Measurements from ENCODE around the gene FANCC.

Gene FANCC

DNA sequence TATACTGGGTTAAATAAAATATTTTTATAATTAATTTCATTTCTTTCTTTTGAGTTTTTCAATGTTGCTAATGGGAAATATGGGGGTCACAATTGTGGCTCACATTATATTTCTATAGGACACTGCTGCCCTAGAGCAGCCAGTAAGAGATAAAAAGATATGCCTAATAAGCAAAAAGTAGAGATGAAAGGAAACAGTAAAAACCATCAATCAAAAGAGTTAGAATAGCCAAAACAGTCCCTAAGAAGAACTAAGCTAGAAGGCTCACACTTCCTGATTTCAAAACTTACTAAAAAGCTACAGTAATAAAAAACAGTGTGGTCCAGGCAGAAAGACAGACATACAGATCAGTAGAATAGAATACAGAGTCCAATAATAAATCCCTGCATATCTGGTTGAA is 104.4 kb downstream of the FANCC start:
- TF ChIP-seq, protein P1, sequence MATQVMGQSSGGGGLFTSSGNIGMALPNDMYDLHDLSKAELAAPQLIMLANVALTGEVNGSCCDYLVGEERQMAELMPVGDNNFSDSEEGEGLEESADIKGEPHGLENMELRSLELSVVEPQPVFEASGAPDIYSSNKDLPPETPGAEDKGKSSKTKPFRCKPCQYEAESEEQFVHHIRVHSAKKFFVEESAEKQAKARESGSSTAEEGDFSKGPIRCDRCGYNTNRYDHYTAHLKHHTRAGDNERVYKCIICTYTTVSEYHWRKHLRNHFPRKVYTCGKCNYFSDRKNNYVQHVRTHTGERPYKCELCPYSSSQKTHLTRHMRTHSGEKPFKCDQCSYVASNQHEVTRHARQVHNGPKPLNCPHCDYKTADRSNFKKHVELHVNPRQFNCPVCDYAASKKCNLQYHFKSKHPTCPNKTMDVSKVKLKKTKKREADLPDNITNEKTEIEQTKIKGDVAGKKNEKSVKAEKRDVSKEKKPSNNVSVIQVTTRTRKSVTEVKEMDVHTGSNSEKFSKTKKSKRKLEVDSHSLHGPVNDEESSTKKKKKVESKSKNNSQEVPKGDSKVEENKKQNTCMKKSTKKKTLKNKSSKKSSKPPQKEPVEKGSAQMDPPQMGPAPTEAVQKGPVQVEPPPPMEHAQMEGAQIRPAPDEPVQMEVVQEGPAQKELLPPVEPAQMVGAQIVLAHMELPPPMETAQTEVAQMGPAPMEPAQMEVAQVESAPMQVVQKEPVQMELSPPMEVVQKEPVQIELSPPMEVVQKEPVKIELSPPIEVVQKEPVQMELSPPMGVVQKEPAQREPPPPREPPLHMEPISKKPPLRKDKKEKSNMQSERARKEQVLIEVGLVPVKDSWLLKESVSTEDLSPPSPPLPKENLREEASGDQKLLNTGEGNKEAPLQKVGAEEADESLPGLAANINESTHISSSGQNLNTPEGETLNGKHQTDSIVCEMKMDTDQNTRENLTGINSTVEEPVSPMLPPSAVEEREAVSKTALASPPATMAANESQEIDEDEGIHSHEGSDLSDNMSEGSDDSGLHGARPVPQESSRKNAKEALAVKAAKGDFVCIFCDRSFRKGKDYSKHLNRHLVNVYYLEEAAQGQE (IDR thresholded peaks at IDR 0.05; ENCODE audit: low read depth) = no peak
- no peak for TF ChIP-seq NFIC (IDR thresholded peaks at IDR 0.05)
- no peak for TF ChIP-seq CEBPB (IDR thresholded peaks at IDR 0.05)
- no peak for TF ChIP-seq EGR1 (IDR thresholded peaks at IDR 0.05)
- TF ChIP-seq FOXM1 (IDR thresholded peaks at IDR 0.05; ENCODE audit: borderline replicate concordance, low read depth) = no peak
- TF ChIP-seq, protein P2, sequence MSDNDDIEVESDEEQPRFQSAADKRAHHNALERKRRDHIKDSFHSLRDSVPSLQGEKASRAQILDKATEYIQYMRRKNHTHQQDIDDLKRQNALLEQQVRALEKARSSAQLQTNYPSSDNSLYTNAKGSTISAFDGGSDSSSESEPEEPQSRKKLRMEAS (IDR thresholded peaks at IDR 0.05) = no peak

DNA sequence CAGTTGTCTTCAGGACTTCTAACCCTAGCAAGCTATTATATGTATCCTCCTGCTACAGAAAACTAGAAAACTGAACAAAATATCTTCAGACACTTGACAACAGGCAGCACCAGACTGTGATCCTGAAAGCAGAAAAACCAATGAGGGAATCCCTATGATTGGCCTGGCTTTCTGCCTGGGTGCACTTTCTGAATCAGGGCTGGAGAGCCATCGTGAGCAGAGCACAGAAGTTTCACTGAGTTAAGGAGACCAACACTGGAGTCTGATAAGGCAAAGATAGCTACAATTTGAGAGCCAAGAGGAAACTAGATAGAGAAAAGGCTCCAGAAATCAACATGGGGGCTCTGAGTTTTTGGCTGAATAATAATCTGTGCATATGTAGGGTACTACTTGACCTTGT is 106.5 kb downstream of the FANCC start:
- TF ChIP-seq RAD21 (IDR thresholded peaks at IDR 0.05; ENCODE audit: low read depth) (no peak), YY1 (IDR thresholded peaks at IDR 0.05; ENCODE audit: low read depth) (no peak), NFIC (IDR thresholded peaks at IDR 0.05) (no peak), CEBPB (IDR thresholded peaks at IDR 0.05) (no peak), ZBTB7A (IDR thresholded peaks at IDR 0.05; ENCODE audit: low read depth) (no peak), TCF12 (IDR thresholded peaks at IDR 0.05; ENCODE audit: low read depth) (no peak), TAF1 (IDR thresholded peaks at IDR 0.05; ENCODE audit: low read depth) (no peak), EP300 (IDR thresholded peaks at IDR 0.05; ENCODE audit: borderline replicate concordance) (no peak), EGR1 (IDR thresholded peaks at IDR 0.05) (no peak)
- TF ChIP-seq, protein P2 (IDR thresholded peaks at IDR 0.05) = no peak
- TF ChIP-seq, protein P1 (IDR thresholded peaks at IDR 0.05; ENCODE audit: low read depth) = no peak

DNA sequence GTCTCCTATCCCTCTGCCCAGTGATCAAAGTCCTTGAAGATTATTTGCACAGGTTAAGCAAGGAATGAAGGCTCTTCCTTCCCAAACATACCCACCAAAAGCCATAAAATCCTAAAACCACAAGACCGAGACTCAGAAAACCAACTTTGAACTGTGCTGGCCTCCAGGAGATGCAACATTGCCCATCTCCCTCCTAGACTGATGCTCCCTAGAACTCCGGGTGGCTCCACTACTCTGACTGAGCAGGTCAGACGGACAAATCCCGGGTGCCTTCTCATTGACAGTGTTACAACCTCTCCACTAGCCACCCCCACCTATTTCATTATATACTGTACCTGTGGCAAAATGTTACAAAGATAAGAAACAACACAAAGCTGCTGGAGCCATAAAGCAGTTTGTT is 110.1 kb downstream of the FANCC start:
- TF ChIP-seq TAF1 (IDR thresholded peaks at IDR 0.05; ENCODE audit: low read depth) = no peak
- TF ChIP-seq, protein P2 (IDR thresholded peaks at IDR 0.05) = no peak
- TF ChIP-seq, protein P1 (IDR thresholded peaks at IDR 0.05; ENCODE audit: low read depth) = no peak
- no peak for TF ChIP-seq YY1 (IDR thresholded peaks at IDR 0.05; ENCODE audit: low read depth)
- TF ChIP-seq, protein P3, sequence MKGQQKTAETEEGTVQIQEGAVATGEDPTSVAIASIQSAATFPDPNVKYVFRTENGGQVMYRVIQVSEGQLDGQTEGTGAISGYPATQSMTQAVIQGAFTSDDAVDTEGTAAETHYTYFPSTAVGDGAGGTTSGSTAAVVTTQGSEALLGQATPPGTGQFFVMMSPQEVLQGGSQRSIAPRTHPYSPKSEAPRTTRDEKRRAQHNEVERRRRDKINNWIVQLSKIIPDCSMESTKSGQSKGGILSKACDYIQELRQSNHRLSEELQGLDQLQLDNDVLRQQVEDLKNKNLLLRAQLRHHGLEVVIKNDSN (IDR thresholded peaks at IDR 0.05) = no peak
- no peak for TF ChIP-seq TEAD4 (IDR thresholded peaks at IDR 0.05)
- no peak for TF ChIP-seq RAD21 (IDR thresholded peaks at IDR 0.05; ENCODE audit: low read depth)
- no peak for TF ChIP-seq EGR1 (IDR thresholded peaks at IDR 0.05)
- TF ChIP-seq NFIC (IDR thresholded peaks at IDR 0.05) = no peak
- TF ChIP-seq EP300 (IDR thresholded peaks at IDR 0.05; ENCODE audit: borderline replicate concordance) = no peak
- TF ChIP-seq FOXM1 (IDR thresholded peaks at IDR 0.05; ENCODE audit: borderline replicate concordance, low read depth) = no peak
- TF ChIP-seq TCF12 (IDR thresholded peaks at IDR 0.05; ENCODE audit: low read depth) = no peak
- TF ChIP-seq ZBTB7A (IDR thresholded peaks at IDR 0.05; ENCODE audit: low read depth) = no peak
- no peak for TF ChIP-seq CEBPB (IDR thresholded peaks at IDR 0.05)
- TF ChIP-seq CREB1 (IDR thresholded peaks at IDR 0.05; ENCODE audit: low read depth) = no peak

DNA sequence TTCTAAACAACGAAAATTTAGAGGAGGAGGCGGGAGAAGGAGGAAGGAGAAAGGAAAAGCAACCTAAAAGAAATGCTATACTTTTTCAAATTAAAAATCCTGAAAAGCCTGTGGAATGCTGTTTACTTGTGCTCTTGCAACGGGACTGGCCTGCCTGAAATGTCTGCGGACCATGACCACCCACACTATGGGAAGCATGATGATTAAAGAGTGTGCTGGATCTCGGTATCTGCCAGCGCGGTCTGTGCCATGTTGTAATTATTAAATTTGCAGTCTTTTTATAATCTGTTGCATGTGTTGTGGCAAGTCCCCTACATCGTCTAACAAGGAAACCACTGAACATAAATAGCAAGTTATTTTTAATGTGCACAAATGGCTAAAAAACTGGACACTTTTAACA is 111.4 kb downstream of the FANCC start:
- no peak for TF ChIP-seq EP300 (IDR thresholded peaks at IDR 0.05; ENCODE audit: borderline replicate concordance)
- TF ChIP-seq TCF12 (IDR thresholded peaks at IDR 0.05; ENCODE audit: low read depth) = no peak
- TF ChIP-seq, protein P1 (IDR thresholded peaks at IDR 0.05; ENCODE audit: low read depth) = no peak
- no peak for TF ChIP-seq FOXM1 (IDR thresholded peaks at IDR 0.05; ENCODE audit: borderline replicate concordance, low read depth)
- TF ChIP-seq, protein P2 (IDR thresholded peaks at IDR 0.05) = no peak
- TF ChIP-seq CREB1 (IDR thresholded peaks at IDR 0.05; ENCODE audit: low read depth) = no peak

Measured in Ishikawa (cell line).